NCI-H2107 treated with DMSO at 0.1 percent for 48 hours (cell line): ENCODE data around the gene CNGB1.
"Not testable (repeated sequence)": the region's sequence is repeated elsewhere in the genome, so short reads cannot be mapped to it uniquely, and the experiment has no call there.

Experiments used
- DNase-seq: peaks from one replicate; lab custom pipeline; 2025; ENCODE audit not compliant: unreplicated experiment; lab: John Stamatoyannopoulos, UW

CNGB1 gene

DNA sequence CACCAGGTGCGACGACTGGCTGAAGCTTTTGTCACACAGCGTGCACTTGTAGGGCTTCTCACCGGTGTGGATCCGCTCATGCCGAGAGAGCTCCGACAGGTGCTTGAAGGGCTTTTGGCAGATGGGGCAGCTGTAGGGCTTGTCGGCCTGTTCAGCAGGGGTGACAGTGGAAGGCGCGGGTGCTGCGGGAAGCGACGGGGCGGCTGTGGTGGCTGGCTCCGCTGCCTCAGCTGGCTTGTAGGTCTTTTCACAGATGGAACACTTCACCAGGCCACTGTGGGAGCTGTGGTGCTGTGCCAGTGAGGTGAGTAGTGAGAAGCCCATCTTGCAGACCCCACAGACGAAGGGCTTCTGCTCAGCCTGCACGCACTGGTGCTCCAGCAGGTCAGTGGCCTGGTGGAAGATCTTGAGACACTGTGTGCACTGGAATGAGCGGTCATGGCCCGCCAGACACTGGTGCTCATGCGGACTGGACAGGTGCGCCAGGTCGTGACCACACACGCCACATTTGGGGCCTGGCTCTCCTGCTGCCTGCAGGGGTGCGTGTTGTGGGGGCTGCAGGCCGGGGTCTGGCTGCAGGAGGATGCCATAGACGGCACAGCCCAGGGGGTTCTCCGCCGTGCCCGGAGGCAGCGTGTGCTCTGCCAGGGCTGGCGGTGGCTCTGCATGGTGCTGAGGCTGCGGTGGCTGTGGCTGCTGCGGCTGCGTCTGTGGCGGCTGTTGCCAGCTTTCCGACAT is 26.8 kb upstream of the CNGB1 start:
- no peak for DNase-seq

DNA sequence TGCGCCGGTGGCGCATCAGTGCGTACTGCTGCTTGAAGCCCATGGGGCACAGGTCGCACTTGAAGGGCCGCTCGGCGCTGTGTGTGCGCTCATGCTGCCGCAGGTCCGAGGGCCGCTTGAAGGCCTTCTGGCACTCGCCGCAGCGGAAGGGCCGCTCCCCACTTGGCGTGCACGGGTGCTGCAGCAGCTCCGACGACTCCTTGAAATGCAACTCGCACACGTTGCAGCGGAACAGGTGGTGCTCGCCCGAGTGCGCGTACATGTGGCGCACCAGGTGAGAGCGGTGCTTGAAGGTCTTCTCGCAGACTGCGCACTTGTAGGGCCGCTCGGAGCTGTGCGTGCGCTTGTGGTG is 26.2 kb upstream of the CNGB1 start:
- DNase-seq, result no peak

DNA sequence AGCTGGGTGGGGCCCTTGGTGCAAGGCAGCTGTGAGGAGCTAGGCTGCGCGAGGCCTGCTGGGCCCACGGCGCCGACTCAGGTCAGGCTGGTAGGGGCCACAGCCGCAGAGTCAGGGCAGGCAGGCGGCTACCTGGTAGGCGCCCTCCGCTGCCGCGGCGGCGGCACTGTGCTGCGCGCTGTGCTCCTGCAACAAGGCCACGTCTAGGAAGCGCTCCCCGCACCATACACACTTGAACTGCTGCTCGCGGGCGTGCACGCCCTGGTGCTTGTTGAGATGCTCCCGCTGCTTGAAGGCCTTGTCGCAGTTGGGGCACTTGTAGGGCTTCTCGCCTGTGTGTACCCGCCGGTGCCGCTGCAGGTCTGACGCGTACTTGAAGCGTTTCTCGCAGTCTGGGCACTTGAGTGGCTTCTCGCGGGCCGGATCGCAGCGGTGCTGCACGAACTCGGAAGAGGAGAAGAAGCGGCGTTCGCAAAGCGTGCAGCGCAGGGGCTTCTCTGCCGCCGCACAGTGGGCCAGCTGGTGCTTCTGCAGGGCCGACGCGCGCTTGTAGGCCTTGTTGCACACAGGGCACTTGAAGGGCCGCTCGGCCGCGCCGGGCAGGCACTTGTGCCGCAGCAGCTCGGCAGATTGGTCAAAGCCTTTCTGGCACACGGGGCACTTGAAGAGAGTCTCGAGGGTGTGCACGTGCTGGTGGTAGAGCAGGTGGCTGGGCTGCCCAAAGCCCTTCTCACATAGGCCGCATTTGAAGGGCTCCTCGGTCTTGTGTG is 25.7 kb upstream of the CNGB1 start:
- no peak for DNase-seq

DNA sequence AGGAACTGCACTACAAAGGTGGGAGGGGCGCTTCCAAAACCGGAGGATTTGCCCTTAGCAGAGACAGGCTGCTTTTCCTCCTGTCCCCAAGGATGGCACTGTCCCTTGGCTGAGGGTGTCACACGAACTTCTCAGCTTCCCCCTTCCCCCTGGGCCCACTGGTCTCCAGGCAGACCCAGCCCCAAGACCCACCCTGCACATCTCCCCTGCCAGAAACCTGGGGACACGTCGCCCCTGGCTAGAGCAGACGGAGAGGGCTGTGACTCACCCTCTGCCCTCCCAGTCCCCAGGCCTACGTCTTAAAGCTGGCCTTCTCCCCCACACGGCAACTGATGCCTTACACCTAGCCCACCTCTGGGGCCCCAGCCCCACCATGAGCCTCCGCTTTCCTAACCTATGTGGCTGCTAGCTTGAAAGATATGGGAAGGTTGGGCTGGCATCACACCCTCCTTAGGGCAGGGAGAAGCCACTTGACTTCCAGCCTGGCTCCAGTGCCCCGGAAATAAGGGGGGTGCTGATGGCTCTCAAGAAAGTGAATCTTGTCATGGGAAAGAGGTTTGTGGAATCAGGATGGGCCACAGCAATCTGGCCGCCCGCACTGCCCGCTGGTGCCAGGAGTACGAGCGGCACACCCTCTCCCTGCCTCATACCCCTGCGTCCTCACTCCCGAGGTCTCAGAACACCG is 24.9 kb upstream of the CNGB1 start:
- DNase-seq, result no peak

DNA sequence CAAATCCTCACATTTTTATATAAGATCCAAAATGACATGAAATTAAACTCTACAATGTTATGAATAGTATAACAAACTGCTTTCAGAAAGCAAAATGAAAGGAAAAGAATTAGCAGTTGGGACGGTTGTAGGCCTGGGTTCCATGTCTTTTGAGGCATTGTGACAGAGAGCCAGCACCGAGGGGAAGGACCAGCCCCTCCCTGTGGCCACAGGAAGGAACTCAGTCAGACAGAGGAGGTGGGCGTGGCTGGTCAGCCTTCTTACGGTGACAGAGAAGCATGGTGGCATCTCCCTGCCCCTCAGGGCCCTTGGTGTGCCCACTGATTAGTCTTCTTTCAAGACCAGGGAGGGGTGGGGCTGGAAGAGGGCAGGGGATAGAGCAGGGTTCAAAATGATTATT is 23.9 kb upstream of the CNGB1 start:
- no peak for DNase-seq

DNA sequence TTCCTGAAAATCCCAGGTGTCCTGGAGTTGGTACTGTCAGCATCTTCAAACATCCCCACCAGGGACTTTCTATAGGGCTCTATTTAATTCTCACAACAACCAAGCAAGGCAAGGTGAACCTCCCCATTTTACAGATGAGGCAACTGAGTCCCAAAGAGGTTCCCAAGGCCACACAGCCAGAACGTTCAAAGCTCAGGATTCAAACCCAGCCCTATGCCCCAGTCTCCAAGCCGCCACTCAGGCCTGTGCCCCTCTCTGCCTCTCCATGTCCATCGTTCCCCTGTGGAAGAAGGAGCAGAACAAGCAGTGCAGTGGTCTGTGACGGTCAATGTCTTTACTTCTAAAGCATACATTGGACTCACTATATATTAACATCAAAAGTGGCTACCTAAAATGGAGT is 23.4 kb upstream of the CNGB1 start:
- no peak for DNase-seq

DNA sequence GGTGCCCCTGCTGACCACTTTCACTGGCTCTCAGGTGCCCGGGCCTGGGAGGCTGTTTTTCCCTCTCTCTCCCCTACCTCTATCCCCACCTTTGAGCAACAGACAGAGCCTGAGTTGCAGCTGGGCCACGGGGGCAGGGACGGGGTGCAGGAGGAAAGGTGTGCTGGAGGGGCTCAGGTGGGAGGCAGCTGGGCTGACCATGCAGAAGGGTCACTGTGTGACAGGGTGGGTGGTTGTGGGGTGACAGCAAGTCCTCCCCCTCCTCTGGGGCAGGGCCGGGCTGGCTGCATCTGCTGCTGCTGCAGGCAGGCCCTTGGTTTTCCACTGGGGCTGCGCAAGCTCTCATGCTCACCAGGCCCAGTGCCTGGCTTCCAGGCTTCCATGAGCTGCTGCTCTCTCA is 23.0 kb upstream of the CNGB1 start:
- no peak for DNase-seq

DNA sequence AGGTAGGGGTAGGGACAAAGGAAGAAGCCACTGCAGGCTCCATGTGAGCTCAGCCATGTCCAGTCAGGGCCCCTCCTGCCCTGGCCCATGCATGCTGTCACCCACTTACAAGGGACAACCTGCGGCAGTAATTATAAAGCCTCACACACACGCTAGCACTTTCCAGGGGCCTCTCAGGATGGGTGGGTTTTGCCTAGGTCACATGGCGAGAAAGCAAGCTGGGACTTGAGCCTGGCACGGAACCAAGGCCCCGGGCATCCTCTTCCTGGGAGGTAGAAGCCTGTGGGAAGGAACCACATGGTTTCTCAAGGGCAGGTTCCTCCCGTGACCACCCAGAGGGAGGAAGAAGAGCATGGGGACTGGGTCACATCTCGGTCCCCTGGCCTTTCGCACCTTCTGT is 22.5 kb upstream of the CNGB1 start:
- DNase-seq, result no peak

DNA sequence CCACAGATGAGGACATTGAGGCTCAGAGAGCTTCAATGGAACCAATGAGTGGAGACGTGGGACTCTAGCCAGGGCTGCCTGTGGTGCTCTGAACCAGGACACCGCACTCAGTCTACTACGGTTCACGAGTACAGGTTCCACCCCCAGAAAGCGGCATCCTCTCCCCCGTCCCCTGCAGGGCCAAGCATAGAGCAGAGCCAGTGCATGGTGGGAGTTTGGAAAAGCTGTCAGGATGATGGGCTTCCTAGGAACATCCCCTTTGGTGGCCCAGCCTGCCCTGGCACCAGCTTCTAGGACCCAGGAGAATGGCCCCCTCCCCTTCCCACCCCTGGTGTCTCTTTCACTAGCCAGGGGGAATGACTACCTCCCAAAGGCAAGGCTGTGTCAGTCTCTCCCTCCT is 21.2 kb upstream of the CNGB1 start:
- DNase-seq, result no peak

DNA sequence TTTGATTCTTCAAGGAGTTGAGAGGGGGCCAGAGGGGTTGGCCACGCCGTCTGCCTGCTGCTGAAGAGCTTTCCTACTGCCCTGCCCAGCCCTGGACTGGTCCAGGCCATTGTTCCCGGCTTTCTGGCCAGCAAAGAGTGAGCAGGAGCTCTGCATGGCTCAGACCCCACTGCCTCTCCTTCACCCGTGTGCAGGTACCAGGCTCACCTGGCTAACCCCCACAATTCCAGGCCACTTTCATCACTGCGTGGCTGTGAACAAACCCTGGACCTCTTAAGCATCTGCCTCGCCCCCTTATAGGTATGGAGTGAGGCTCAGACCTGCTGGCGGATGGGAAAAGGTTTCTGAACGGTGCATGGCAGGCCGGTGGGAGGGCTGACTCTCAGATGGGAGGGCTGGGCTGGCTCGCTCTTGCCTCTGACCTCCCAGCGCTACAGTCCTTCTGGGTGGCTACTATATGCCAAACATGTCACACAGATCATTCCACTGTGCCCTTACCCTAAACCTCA is 20.7 kb upstream of the CNGB1 start:
- no peak for DNase-seq

DNA sequence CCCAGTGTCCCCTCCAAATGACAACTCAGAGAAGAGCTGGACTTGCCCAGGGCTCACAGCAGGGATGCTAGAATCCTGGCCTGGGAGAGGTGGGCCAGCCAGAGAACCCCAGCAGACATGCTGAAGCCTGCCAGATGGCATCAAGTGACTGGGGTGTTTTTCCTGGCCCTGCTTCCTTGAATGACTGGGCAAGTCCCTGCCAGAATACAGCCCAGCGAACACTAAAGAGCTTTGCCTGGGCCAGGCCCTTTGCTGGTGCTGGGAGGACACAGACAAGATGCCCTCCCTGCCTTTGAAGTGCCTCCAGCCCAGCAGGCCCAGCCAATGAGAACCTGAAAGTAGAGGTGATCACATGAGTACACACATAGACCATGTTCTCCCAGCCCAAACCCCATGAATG is 18.0 kb upstream of the CNGB1 start:
- peak; percentile 15 for DNase-seq

DNA sequence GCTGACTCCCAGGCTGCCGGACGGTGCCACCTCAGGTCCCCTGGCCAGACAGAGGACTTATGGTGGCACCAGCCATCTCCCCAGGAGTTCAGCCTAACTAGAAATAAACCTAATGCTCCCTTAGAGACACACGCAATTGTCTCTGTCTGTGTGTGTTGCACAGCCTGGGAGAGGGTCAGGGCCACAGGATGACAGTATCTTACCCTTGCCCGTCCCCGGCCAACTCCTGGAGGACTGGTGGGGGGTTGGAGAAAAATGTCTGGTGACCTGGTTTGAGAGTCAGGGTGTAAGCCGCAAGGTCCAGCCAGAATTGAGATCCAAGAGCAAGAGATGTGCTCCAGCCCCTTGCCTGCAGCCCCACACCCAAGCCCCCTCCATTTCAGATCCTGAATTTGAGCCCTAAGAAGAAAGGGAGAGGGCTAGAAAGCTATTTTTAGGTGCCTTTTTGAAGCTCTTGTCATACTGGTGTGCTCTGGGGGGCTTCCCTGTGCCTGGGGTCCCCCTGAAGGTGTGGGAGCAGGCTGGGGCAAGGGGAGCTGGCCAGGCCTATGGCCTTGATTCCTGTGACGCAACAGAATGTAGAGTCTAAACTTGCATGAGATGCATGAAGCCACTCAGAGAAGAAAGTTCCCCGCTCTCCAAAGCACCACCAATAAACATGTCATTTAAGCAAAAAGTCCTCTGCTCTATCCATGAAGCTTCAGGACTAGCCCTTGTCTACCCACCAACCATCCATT is 16.7 kb upstream of the CNGB1 start:
- DNase-seq, result no peak

DNA sequence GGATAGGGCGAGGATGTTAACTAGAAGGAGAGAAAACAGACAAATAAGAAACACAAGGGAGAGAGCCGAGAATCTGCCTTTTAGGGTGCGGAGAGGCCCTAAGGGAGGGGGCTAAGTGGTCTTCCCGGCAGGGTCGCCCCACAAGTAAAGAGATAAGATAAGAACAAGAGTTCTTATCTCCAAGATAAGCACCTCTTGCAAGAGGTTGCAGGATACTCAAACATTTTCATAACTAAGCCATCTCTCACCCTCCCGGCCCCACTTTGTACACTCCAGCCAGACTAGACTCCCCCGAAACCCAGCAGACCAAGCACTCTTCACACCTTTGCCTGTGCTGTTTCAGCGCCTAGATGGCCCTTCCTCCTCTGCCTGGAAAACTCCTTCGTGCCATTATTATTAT is 15.3 kb upstream of the CNGB1 start:
- DNase-seq, result no peak

DNA sequence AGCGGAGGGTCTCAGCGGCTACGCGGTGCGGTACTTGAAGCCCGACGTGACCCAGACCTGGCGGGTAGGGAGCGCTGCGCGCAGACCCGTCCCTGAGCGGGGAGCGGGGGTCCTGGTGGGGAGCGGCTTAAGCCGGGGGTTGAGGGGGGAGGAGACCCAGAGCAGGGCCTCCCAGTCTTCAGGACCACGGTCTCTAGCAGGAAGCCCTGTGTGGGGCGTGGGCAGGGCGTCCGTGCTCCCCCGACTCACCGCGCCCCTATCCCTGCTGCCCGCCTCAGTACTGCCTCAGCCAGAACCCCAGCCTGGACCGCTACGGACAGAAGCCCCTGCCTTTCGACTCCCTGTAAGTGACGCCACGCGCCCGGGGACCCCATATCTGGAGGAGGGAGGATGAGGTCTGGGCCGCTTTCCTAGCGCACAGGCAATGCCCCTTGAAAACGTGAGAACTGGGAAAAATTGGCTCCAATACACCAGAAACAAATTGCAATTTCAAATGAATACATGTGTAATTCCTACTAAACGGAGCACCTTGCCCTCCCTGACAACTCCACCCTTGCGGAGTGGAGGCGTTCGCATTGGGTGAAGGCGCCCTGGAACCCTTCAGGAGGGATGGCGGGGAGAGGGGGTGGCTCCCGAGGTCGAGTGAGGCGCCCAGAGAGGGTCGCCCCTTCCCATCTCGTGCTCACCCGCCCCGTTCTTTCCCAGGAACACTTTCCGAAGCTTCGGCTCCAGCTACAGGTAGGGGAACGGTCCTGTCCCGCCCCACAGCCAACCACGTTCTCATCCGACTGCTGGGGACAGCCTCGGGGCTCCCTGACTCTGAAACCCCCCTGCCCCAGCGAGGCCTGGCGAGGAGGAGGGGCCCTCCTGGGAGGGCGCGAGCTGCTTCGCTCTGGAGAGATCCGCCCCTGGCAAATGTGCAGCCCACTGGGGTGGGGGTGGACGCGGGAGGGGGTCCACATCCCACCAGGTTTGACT is 14.6 kb upstream of the CNGB1 start:
- no peak for DNase-seq

DNA sequence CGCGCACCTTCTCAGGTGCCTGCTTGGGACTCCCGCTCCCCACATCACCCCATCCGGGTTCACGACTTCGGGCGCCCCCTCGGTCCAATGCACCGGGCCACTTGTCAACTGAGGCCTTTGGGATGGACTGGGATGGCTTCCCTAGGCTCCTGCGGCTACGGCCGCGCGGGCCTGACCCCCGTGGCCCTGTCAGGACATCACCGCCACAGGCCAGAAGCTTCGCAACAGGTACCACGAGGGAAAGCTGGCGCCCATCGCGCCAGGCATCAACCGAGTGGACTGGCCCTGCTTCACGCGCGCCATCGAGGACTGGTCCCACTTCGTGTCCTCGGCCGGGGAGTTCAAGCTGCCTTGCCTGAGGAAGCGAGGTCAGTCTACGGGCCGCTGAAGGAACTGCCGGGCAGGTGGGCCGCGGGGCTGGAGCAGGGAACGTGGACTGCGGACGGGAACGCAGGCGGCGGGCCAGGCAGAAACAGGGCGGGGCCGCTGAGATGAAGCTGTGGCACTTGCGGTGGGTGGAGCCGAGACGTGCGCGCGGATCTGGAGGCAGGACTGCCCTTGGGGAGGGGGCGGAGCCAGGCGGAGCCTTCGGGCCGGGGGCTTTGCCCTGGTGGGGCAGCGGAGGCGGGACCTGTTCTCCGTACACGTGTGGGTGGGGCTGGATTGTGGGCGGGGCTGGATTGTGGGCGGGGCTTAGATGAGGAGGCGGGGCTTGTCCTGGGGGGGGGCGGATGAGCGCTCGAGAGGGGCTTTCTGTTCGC is 13.7 kb upstream of the CNGB1 start:
- DNase-seq, result no peak

DNA sequence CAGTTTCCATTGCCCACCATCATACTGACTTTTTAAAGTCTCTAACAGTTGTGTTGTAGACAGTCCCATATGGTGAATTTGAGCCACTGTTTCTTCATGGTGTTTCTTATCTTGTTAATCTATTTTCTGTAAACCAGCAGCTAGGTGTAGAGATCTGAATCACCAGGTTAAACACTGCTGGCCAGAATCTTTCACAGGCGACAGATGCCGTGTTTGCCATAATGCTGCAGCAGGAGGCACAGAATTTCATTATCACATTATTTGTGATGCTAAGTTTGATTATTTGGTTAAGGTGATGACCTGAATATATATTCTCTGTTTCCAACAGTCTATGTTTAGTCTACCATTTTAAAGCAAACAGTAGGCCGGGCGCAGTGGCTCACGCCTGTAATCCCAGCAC is 11.5 kb upstream of the CNGB1 start:
- DNase-seq, result no peak

DNA sequence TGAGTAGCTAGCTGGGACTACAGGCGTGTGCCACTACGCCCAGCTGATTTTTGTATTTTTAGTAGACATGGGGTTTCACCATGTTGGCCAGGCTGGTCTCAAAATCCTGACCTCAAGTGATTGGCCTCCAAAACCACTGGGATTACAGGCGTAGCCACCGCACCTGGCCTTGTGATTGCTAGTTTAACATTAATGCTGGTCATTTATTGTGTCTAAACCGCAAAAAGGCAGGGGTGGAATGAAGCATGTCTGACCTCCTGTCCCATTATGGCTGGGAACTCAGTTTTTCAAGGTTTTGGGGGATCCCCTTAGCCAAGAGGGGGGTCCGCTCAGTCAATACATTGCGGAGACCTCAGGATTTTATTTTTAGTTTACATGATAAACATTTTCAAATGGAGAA is 10.7 kb upstream of the CNGB1 start:
- no peak for DNase-seq

DNA sequence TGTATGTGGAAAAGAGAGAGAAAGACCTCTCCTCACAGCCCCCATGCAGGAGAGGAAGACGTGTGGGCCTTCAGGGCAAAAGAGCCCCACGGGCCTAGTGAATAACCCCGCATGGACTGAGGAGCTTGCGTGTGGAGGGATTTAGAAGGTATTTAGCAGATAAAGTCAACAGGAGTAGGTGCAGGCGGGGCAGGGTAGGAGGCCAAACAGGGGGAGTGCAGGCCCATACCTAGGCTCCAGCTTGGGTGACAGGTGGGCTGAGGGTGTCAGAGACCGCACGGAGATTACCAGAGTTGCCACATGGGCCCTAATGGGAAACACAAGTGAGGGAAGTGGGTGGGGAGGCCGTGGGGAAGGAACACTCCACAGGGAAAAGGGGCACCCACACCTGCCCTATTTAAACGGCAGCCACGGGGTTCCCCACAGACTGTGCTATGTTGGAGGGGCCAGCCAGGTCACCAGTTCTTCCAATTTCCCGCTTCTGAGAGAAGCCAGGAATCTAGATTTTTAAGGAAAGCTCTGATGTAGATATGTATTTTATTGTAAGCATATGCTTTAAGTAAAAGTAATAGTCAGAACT is 8.2 kb upstream of the CNGB1 start:
- DNase-seq, result no peak

DNA sequence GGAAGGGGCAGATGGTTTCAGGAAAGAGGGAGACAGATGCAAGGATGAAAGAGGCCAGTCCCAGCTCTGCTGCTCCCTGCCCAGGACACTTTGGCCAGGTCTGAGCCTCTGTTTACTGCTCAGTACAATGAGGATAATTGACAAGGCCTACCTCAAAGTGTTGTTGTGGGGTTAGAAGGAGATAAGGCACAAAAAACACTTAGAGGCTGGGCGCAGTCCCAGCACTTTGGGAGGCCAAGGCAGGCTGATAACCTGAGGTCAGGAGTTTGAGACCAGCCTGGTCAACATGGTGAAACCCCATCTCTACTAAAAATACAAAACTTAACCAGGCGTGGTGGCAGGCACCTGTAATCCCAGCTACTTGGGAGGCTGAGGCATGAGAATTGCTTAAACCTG is 7.1 kb upstream of the CNGB1 start:
- DNase-seq, result not testable (repeated sequence)
